ENCODE data around the gene ZNF346.

Gene ZNF346

DNA sequence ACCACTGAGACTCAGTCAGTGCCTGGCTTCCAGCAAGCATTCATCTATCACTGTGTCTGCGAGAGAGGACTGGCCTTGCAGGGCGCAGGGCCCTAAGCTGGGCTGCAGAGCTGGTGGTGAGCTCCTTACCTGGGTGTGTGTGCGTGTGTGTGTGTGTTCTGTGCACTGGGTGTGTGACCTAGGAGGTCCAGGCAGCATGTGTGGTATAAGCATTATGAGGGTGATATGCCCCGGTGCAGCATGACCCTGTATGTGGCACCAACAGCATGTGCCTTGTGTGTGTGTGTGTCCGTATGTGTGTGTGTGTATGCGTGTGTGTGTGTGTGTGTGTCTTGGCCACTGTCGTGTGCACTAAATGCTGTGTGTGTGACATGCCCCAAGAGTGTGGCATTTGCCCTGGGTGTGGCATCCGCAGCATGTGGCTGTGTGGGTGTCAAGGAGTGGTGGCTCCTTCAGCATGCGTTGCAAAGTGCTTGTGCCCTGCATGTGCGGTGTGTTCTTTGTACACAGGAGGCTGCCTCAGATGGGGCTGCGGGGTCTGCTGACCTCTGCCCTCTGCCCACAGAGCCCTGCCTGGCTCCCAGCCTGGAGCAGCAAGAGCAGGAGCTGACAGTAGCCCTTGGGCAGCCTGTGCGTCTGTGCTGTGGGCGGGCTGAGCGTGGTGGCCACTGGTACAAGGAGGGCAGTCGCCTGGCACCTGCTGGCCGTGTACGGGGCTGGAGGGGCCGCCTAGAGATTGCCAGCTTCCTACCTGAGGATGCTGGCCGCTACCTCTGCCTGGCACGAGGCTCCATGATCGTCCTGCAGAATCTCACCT lies 67.5 kb downstream of the ZNF346 start:
- TF ChIP-seq, protein P1, sequence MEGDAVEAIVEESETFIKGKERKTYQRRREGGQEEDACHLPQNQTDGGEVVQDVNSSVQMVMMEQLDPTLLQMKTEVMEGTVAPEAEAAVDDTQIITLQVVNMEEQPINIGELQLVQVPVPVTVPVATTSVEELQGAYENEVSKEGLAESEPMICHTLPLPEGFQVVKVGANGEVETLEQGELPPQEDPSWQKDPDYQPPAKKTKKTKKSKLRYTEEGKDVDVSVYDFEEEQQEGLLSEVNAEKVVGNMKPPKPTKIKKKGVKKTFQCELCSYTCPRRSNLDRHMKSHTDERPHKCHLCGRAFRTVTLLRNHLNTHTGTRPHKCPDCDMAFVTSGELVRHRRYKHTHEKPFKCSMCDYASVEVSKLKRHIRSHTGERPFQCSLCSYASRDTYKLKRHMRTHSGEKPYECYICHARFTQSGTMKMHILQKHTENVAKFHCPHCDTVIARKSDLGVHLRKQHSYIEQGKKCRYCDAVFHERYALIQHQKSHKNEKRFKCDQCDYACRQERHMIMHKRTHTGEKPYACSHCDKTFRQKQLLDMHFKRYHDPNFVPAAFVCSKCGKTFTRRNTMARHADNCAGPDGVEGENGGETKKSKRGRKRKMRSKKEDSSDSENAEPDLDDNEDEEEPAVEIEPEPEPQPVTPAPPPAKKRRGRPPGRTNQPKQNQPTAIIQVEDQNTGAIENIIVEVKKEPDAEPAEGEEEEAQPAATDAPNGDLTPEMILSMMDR (conservative IDR thresholded peaks at IDR 0.05; ENCODE audit: low read depth, low read length): no peak
- DNase-seq (ENCODE audit: low read depth): no peak
- H3K4me3 ChIP-seq (ENCODE audit: low read length): no peak overlapping the region

DNA sequence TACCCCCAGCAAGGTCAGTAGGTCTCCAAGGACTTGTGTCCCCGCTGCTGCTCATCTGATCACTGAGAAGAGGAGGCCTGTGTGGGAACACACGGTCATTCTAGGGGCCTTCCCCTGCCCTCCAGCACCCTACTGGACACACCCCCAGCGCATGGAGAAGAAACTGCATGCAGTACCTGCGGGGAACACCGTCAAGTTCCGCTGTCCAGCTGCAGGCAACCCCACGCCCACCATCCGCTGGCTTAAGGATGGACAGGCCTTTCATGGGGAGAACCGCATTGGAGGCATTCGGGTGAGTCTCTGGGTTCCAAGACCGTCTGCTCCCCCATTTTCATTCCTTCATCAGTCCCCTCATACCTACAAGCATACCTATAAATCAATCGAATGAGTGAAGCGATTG lies 68.3 kb downstream of the ZNF346 start:
- TF ChIP-seq, protein P1 (conservative IDR thresholded peaks at IDR 0.05; ENCODE audit: low read depth, low read length): no peak
- DNase-seq (ENCODE audit: low read depth): no peak
- H3K4me3 ChIP-seq (ENCODE audit: low read length): no peak overlapping the region

DNA sequence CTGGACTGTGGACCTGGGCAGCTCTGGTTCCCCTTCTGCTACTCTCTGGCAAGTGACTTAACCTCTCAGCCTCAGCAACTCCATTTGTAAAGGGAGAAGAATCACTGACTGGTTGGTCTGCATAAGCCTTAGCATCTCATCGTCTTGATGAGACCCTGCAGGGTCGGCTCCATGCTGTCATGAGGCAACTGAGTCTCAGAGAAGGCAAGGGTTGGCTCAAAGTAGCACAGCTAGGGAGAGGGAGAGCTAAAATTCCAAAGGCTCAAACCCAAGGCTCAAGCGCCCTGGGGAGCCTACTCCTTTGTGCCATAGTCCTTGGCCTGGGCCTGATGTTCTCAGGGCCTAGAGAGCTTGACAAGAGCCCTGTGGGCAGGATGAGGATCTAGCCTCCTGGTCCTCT lies 68.7 kb downstream of the ZNF346 start:
- no peak for DNase-seq (ENCODE audit: low read depth)
- H3K4me3 ChIP-seq (ENCODE audit: low read length): no peak overlapping the region
- TF ChIP-seq, protein P1 (conservative IDR thresholded peaks at IDR 0.05; ENCODE audit: low read depth, low read length): no peak

DNA sequence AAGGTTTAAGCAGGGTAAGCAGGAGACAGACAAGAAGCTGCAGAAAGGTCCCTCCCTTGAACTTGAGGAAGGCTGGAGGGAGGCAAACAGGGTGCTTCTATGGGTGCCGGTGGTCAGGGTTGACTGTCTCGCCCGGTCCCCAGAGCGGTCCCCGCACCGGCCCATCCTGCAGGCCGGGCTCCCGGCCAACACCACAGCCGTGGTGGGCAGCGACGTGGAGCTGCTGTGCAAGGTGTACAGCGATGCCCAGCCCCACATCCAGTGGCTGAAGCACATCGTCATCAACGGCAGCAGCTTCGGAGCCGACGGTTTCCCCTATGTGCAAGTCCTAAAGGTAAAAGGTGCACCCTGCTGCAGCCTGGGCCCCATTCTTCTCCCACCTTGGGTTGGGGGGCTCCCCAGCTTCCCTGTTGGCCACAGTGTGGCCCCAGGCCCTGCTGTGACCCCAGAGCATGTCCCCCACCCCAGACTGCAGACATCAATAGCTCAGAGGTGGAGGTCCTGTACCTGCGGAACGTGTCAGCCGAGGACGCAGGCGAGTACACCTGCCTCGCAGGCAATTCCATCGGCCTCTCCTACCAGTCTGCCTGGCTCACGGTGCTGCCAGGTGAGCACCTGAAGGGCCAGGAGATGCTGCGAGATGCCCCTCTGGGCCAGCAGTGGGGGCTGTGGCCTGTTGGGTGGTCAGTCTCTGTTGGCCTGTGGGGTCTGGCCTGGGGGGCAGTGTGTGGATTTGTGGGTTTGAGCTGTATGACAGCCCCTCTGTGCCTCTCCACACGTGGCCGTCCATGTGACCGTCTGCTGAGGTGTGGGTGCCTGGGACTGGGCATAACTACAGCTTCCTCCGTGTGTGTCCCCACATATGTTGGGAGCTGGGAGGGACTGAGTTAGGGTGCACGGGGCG lies 69.9 kb downstream of the ZNF346 start:
- H3K4me3 ChIP-seq (ENCODE audit: low read length): no peak overlapping the region
- TF ChIP-seq, protein P1 (conservative IDR thresholded peaks at IDR 0.05; ENCODE audit: low read depth, low read length): no peak
- DNase-seq (ENCODE audit: low read depth): no peak

DNA sequence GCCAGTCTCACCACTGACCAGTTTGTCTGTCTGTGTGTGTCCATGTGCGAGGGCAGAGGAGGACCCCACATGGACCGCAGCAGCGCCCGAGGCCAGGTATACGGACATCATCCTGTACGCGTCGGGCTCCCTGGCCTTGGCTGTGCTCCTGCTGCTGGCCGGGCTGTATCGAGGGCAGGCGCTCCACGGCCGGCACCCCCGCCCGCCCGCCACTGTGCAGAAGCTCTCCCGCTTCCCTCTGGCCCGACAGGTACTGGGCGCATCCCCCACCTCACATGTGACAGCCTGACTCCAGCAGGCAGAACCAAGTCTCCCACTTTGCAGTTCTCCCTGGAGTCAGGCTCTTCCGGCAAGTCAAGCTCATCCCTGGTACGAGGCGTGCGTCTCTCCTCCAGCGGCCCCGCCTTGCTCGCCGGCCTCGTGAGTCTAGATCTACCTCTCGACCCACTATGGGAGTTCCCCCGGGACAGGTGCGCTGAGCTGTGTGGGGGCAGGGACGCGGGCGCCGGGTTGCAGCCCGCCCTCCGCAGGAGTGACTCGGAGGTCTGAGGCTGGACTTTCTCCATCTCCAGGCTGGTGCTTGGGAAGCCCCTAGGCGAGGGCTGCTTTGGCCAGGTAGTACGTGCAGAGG lies 70.7 kb downstream of the ZNF346 start:
- no peak for DNase-seq (ENCODE audit: low read depth)
- TF ChIP-seq, protein P1 (conservative IDR thresholded peaks at IDR 0.05; ENCODE audit: low read depth, low read length): no peak
- no peak overlapping the region for H3K4me3 ChIP-seq (ENCODE audit: low read length)

DNA sequence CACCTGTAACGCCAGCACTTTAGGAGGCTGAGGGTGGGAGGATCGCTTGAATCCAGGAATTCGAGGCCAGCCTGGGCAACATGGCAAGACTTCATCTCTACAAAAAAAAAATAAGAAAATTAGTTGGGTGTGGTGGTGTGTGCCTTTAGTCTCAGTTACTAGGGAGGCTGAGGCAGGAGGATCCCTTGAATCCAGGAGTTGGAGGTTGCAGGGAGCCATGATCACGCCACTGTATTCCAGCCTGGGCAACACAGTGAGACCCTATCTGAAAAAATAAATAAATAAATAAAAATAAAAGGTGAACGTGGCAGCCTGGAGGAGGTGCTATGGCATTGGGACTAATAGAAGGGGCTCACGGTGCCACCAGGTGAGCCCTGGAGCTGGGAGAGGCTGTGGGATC lies 71.3 kb downstream of the ZNF346 start:
- no peak overlapping the region for H3K4me3 ChIP-seq (ENCODE audit: low read length)
- TF ChIP-seq, protein P1 (conservative IDR thresholded peaks at IDR 0.05; ENCODE audit: low read depth, low read length): no peak
- no peak for DNase-seq (ENCODE audit: low read depth)

All from retinal pigment epithelial cell (primary cell).